H9 (cell line): ENCODE data around the gene MAD1L1. TPM values are rescaled to one million over a fixed set of nuclear protein-coding genes. Genes with fewer than 3 reads are reported as not detected.
A peak's percentile ranks its signal among the peaks of the same experiment; 100 is the strongest.

Experiments used
- DNase-seq: peaks from one replicate; pipeline ENCODE4 v3.0.0-alpha.2; 2017
- H2AFZ ChIP-seq: one replicate; pipeline ENCODE4 v1.6.1; 2013; ENCODE audit warnings: mild to moderate bottlenecking, low read length, control low read depth, moderate library complexity
- H2AK5ac ChIP-seq: 2 replicates; pipeline ENCODE4 v1.6.1; 2013; ENCODE audit warnings: low read length, control low read depth, mixed read lengths; ENCODE audit not compliant: insufficient read length
- H2BK120ac ChIP-seq: one replicate; pipeline ENCODE4 v1.6.1; 2013; ENCODE audit warnings: low read depth, mild to moderate bottlenecking, low read length, control low read depth, inconsistent platforms; ENCODE audit not compliant: poor library complexity, severe bottlenecking
- H2BK12ac ChIP-seq: 2 replicates; pipeline ENCODE4 v1.6.1; 2013; ENCODE audit warnings: low read length, control low read depth, mixed read lengths, low read depth; ENCODE audit not compliant: insufficient read length
- H2BK15ac ChIP-seq: 2 replicates; pipeline ENCODE4 v1.6.1; 2013; ENCODE audit warnings: low read depth, low read length, control low read depth
- H2BK20ac ChIP-seq: one replicate; pipeline ENCODE4 v1.6.1; 2013; ENCODE audit warnings: low read depth, mild to moderate bottlenecking, low read length, control low read depth, inconsistent platforms; ENCODE audit not compliant: poor library complexity, severe bottlenecking
- H2BK5ac ChIP-seq: 2 replicates; pipeline ENCODE4 v1.6.1; 2013; ENCODE audit warnings: low read length, control low read depth, mixed read lengths; ENCODE audit not compliant: insufficient read length
- H3K14ac ChIP-seq: 2 replicates; pipeline ENCODE4 v1.6.1; 2013; ENCODE audit warnings: low read length, control low read depth; ENCODE audit not compliant: insufficient read depth
- H3K18ac ChIP-seq: 2 replicates; pipeline ENCODE4 v1.6.1; 2013; ENCODE audit warnings: low read depth, mild to moderate bottlenecking, mixed read lengths, low read length, control low read depth; ENCODE audit not compliant: insufficient read length
- H3K23ac ChIP-seq: 2 replicates; pipeline ENCODE4 v1.6.1; 2013; ENCODE audit warnings: low read length, control low read depth, mixed read lengths, low read depth; ENCODE audit not compliant: insufficient read length
- H3K23me2 ChIP-seq: 2 replicates; pipeline ENCODE4 v1.6.1; 2013; ENCODE audit warnings: low read depth, mild to moderate bottlenecking, mixed read lengths, low read length, control low read depth; ENCODE audit not compliant: insufficient read length, poor library complexity, severe bottlenecking
- H3K27ac ChIP-seq: 2 replicates; pipeline ENCODE4 v1.5.1; 2013; ENCODE audit warnings: low read length, control low read depth, mixed read lengths, low read depth; ENCODE audit not compliant: insufficient read length
- H3K27me3 ChIP-seq: 2 replicates; pipeline ENCODE4 v1.6.1; 2013; ENCODE audit warnings: low read length, control low read depth, inconsistent platforms; ENCODE audit not compliant: insufficient read depth
- H3K4ac ChIP-seq: 2 replicates; pipeline ENCODE4 v1.6.1; 2013; ENCODE audit warnings: low read depth, mild to moderate bottlenecking, control low read depth, inconsistent platforms, low read length, moderate library complexity
- H3K4me1 ChIP-seq: 2 replicates; pipeline ENCODE4 v1.6.1; 2013; ENCODE audit warnings: low read length, control low read depth, inconsistent platforms; ENCODE audit not compliant: insufficient read depth
- H3K4me2 ChIP-seq: 2 replicates; pipeline ENCODE4 v1.6.1; 2013; ENCODE audit warnings: low read length, control low read depth, mixed read lengths; ENCODE audit not compliant: insufficient read length, insufficient read depth
- H3K56ac ChIP-seq: 2 replicates; pipeline ENCODE4 v1.6.1; 2013; ENCODE audit warnings: low read depth, mild to moderate bottlenecking, mixed read lengths, low read length, control low read depth; ENCODE audit not compliant: insufficient read length
- H3K79me1 ChIP-seq: 2 replicates; pipeline ENCODE4 v1.6.1; 2013; ENCODE audit warnings: low read depth, mild to moderate bottlenecking, moderate library complexity, low read length, control low read depth, inconsistent platforms; ENCODE audit not compliant: insufficient read depth, poor library complexity, severe bottlenecking
- H3K79me2 ChIP-seq: 2 replicates; pipeline ENCODE4 v1.6.1; 2013; ENCODE audit warnings: low read length, control low read depth, inconsistent platforms; ENCODE audit not compliant: insufficient read depth
- H3K9ac ChIP-seq: 2 replicates; pipeline ENCODE4 v1.6.1; 2013; ENCODE audit warnings: low read length, control low read depth, mixed read lengths; ENCODE audit not compliant: insufficient read length; ENCODE audit errors: extremely low read depth
- H3K9me3 ChIP-seq: one replicate; pipeline ENCODE4 v1.6.1; 2013; ENCODE audit warnings: low read depth, low read length, inconsistent platforms; ENCODE audit not compliant: control insufficient read depth
- H3T11ph ChIP-seq: one replicate; pipeline ENCODE4 v1.6.1; 2013; ENCODE audit warnings: mild to moderate bottlenecking, low read length, control low read depth, inconsistent platforms
- H4K20me1 ChIP-seq: one replicate; pipeline ENCODE4 v1.6.1; 2013; ENCODE audit not compliant: control insufficient read depth, insufficient read length, insufficient read depth
- H4K5ac ChIP-seq: 2 replicates; pipeline ENCODE4 v1.6.1; 2013; ENCODE audit warnings: low read depth, mild to moderate bottlenecking, mixed read lengths, low read length, control low read depth; ENCODE audit not compliant: insufficient read length
- H4K8ac ChIP-seq: replicated peaks from 2 replicates; pipeline ENCODE4 v1.6.1; 2013; ENCODE audit warnings: low read length, control low read depth, mixed read lengths, low read depth; ENCODE audit not compliant: insufficient read length
- H4K91ac ChIP-seq: 2 replicates; pipeline ENCODE4 v1.6.1; 2013; ENCODE audit warnings: low read depth, mild to moderate bottlenecking, moderate library complexity, mixed read lengths, low read length, control low read depth; ENCODE audit not compliant: insufficient read length
- H3K27ac Mint-ChIP-seq, 3 experiments: 2 replicates in 2 of 3; 3 replicates in 1 of 3; pipeline ENCODE4 v1.8.0; 2020 to 2021; ENCODE audit warnings: mixed read lengths in 3 of 3, mild to moderate bottlenecking in 1 of 3, moderate library complexity in 1 of 3
- H3K27me3 Mint-ChIP-seq: 2 replicates; pipeline ENCODE4 v1.8.0; 2021; ENCODE audit warnings: low read depth, mild to moderate bottlenecking, moderate library complexity, mixed read lengths
- H3K36me3 Mint-ChIP-seq, 3 experiments: 2 replicates in 2 of 3; 3 replicates in 1 of 3; pipeline ENCODE4 v1.8.0; 2020 to 2021; ENCODE audit warnings: low read depth in 3 of 3, mixed read lengths in 3 of 3; ENCODE audit not compliant: insufficient read depth in 1 of 3
- H3K4me1 Mint-ChIP-seq, 2 experiments: 2 replicates each; pipeline ENCODE4 v1.8.0; 2020; ENCODE audit warnings: mixed read lengths in 2 of 2
- H3K4me3 Mint-ChIP-seq, 2 experiments: 2 replicates in 1 of 2; 3 replicates in 1 of 2; pipeline ENCODE4 v1.8.0; 2020 to 2021; ENCODE audit warnings: mild to moderate bottlenecking in 2 of 2, mixed read lengths in 2 of 2, moderate library complexity in 1 of 2
- H3K9me3 Mint-ChIP-seq, 2 experiments: 2 replicates in 1 of 2; 3 replicates in 1 of 2; pipeline ENCODE4 v1.8.0; 2020; ENCODE audit warnings: mild to moderate bottlenecking in 2 of 2, mixed read lengths in 2 of 2, moderate library complexity in 1 of 2
- CTCF ChIP-seq: fragments of 200-600 bp; sonication (generic); conservative IDR thresholded peaks from 3 replicates; pipeline ENCODE4 v1.8.0; 2021; ENCODE audit warnings: antibody characterized with exemption, mild to moderate bottlenecking
- WGBS: extraction: QIAGEN DNeasy Blood & Tissue Kit; methylation state at CpG from one replicate; pipeline ENCODE4 v1.1.7; 2013; ENCODE audit warnings: missing lambda C conversion rate, low lambda C conversion rate, mixed read lengths; ENCODE audit not compliant: insufficient read length; ENCODE audit errors: extremely low coverage; 5-methylcytosine and 5-hydroxymethylcytosine counted together
- total RNA-seq: library from RNA; stranded (reverse); gene quantifications from 2 replicates; pipeline ENCODE4 v1.2.1, GENCODE V29; 2021

The MAD1L1 gene
- total RNA-seq, 1 experiment from 2014 or later: 39.0 TPM

DNA sequence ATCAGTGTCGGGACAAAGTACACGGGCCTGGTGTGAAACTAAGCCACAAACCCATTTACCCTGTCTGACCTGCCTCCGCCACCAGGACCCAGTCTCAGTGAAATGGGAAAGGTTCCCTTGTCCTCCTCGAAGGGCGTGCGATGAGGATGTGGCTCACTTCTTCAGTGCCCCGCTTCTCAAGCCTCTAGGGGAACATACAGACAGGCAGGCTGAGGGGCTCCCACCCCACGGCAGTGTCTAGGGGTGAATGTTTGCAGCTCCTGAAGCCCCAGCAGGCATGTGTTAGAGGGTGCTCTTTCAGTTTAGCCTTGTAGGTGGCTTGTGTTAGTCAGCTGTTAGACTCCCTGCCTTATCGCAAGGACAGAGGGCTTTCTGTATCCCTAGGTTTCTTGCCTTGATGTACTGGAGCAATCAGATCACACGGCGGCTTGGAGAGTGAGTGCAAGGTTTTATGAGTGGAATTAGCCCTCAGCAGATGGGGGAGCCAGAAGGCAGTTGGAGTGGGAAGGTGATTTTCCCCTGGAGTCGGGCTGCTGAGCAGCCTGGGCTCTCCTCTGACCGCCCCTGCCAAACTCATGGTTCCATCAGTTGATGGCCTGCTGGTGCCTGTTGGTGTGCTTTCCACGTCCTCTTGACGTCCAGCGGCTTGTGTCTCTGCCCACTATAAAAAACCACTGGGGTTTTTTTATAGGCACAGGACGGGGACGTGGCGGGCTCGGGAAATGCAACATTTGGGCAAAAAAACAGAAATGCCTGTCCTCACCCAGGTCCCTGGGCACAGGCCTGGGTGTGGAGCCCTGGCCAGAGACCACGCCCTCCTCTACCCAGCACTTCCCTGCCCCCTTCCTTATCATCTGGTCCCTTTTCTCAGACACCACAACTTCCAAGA, 10.0 kb upstream of the MAD1L1 start:
- peak overlapping the region; percentile 9 for H3K18ac ChIP-seq
- no peak overlapping the region for H3K4ac ChIP-seq
- no peak overlapping the region for H2AK5ac ChIP-seq
- H3K4me2 ChIP-seq: peak overlapping the region; percentile 79
- no peak overlapping the region for H2BK15ac ChIP-seq
- H3T11ph ChIP-seq: no peak overlapping the region
- Mint-ChIP-seq H3K27ac (peak overlapping the region; percentile 55 to 98 (median 97); a peak in 6 of 7 replicates), H3K4me3 (peak overlapping the region; percentile 92 to 96), H3K27me3 (no peaks in the 10 kb centered on the region; the same call in 1 of the 2 replicates), H3K9me3 (no peaks in the 10 kb centered on the region), H3K4me1 (peaks cover 11 to 18% of the 10 kb centered on the region in 2 experiments), H3K36me3 (peaks cover 14 to 35% (median 26%) of the 10 kb centered on the region in 3 experiments)
- H3K9me3 ChIP-seq: no peaks in the 10 kb centered on the region
- no peak overlapping the region for H2BK12ac ChIP-seq
- H2BK5ac ChIP-seq: no peak overlapping the region
- H2AFZ ChIP-seq: no peak overlapping the region
- no CpG with 5 or more reads among the region's 21 CpGs for WGBS
- H3K23ac ChIP-seq: no peak overlapping the region
- H4K8ac ChIP-seq: no peak overlapping the region
- DNase-seq: peak; percentile 59
- no peaks in the 10 kb centered on the region for H4K20me1 ChIP-seq
- H3K27ac ChIP-seq: no peak overlapping the region
- H3K79me2 ChIP-seq: peaks cover 6% of the 10 kb centered on the region; the same call in 1 of the 2 replicates
- no peaks in the 10 kb centered on the region for H3K27me3 ChIP-seq
- H2BK120ac ChIP-seq: no peak overlapping the region
- TF ChIP-seq CTCF: no peak
- no peak overlapping the region for H2BK20ac ChIP-seq
- H3K14ac ChIP-seq: no peak overlapping the region; the same call in 1 of the 2 replicates
- no peaks in the 10 kb centered on the region for H3K79me1 ChIP-seq
- H3K56ac ChIP-seq: no peak overlapping the region
- peak overlapping the region; percentile 63 for H3K9ac ChIP-seq
- peaks cover 7% of the 10 kb centered on the region for H3K23me2 ChIP-seq
- no peaks in the 10 kb centered on the region; the same call in 1 of the 2 replicates for H3K4me1 ChIP-seq
- no peak overlapping the region for H4K5ac ChIP-seq
- H4K91ac ChIP-seq: no peak overlapping the region
